Right atrium auricular region (tissue), 2 donors: ENCODE measurements around the gene DNAH10. TPM values are rescaled to one million over a fixed set of nuclear protein-coding genes. Genes with fewer than 3 reads are reported as not detected.

Source experiments
- DNase-seq: peaks from one replicate; pipeline ENCODE4 v3.0.0-alpha.2; 2019; ENCODE audit warnings: low spot score
- H3K27ac ChIP-seq, 2 donors: fragments of 200-600 bp; sonication (generic); 1 replicate in 1 of 2; 2 replicates in 1 of 2; pipeline ENCODE4 v1.5.1; 2016 to 2019
- H3K27me3 ChIP-seq, 2 donors: fragments of 200-600 bp; sonication (generic); one replicate each; pipeline versions ENCODE4 v1.5.1 to v1.6.0; 2017 to 2019
- H3K36me3 ChIP-seq: fragments of 200-600 bp; sonication (generic); one replicate; pipeline ENCODE4 v1.5.1; 2016
- H3K4me1 ChIP-seq, 2 donors: fragments of 200-600 bp; sonication (generic); one replicate each; pipeline versions ENCODE4 v1.5.1 to v1.6.0; 2017 to 2019
- H3K4me3 ChIP-seq, 2 donors: fragments of 200-600 bp; sonication (generic); 1 replicate in 1 of 2; 2 replicates in 1 of 2; pipeline ENCODE4 v1.5.1; 2017 to 2019; ENCODE audit warnings: mild to moderate bottlenecking in 1 of 2, moderate library complexity in 1 of 2
- H3K9me3 ChIP-seq, 2 donors: fragments of 200-600 bp; sonication (generic); one replicate each; pipeline ENCODE4 v1.5.1; 2019
- CTCF ChIP-seq, 2 donors: fragments of 200-600 bp; sonication (generic); IDR thresholded peaks; one replicate each; pipeline ENCODE4 v1.5.1; 2019; ENCODE audit warnings: antibody characterized with exemption in 2 of 2
- total RNA-seq, 2 donors: library from RNA; depleted of rRNA; stranded (reverse); fragments of >200 nt; gene quantifications; one replicate each; pipeline ENCODE4 v1.1.0, GENCODE V29; 2016

The DNAH10 gene
- total RNA-seq, 2 donors from 2014 or later: 0.11 TPM; not detected in 1

GRCh38 chr12:123733229-123733628 is 28.9 kb upstream of the DNAH10 start:
- Histone ChIP-seq H3K4me1 (no peaks in the 10 kb centered on the region), H3K27me3 (no peaks in the 10 kb centered on the region), H3K9me3 (no peaks in the 10 kb centered on the region), H3K27ac (no peak overlapping the region), H3K36me3 (peaks cover 57% of the 10 kb centered on the region), H3K4me3 (no peak overlapping the region)
- DNase-seq: no peak
- TF ChIP-seq CTCF (IDR thresholded peaks at IDR 0.05): no peak

GRCh38 chr12:123734268-123734667 is 27.8 kb upstream of the DNAH10 start:
- no peak for TF ChIP-seq CTCF (IDR thresholded peaks at IDR 0.05)
- Histone ChIP-seq H3K9me3 (no peaks in the 10 kb centered on the region), H3K36me3 (peaks cover 56% of the 10 kb centered on the region), H3K4me3 (no peak overlapping the region), H3K27ac (no peak overlapping the region), H3K27me3 (no peaks in the 10 kb centered on the region), H3K4me1 (no peaks in the 10 kb centered on the region)
- no peak for DNase-seq

GRCh38 chr12:123741937-123742572 is 20.0 kb upstream of the DNAH10 start:
- Histone ChIP-seq H3K27ac (no peak overlapping the region), H3K36me3 (peaks cover 58% of the 10 kb centered on the region), H3K27me3 (no peaks in the 10 kb centered on the region), H3K4me3 (no peak overlapping the region), H3K9me3 (no peaks in the 10 kb centered on the region), H3K4me1 (no peaks in the 10 kb centered on the region)
- TF ChIP-seq CTCF (IDR thresholded peaks at IDR 0.05): no peak
- no peak for DNase-seq

GRCh38 chr12:123743002-123743401 is 19.1 kb upstream of the DNAH10 start:
- DNase-seq: no peak
- Histone ChIP-seq H3K9me3 (no peaks in the 10 kb centered on the region), H3K4me3 (no peak overlapping the region), H3K27ac (no peak overlapping the region), H3K36me3 (peaks cover 49% of the 10 kb centered on the region), H3K27me3 (no peaks in the 10 kb centered on the region), H3K4me1 (no peaks in the 10 kb centered on the region)
- TF ChIP-seq CTCF (IDR thresholded peaks at IDR 0.05): no peak

GRCh38 chr12:123744836-123745235 is 17.3 kb upstream of the DNAH10 start:
- H3K4me3 ChIP-seq: no peak overlapping the region
- peaks cover 55% of the 10 kb centered on the region for H3K36me3 ChIP-seq
- no peak for TF ChIP-seq CTCF (IDR thresholded peaks at IDR 0.05)
- DNase-seq: no peak
- no peaks in the 10 kb centered on the region for H3K27me3 ChIP-seq
- H3K9me3 ChIP-seq: no peaks in the 10 kb centered on the region
- no peak overlapping the region for H3K27ac ChIP-seq
- H3K4me1 ChIP-seq: no peaks in the 10 kb centered on the region

- DNase-seq: no peak
- no peak overlapping the region for H3K4me3 ChIP-seq
- no peaks in the 10 kb centered on the region for H3K4me1 ChIP-seq
- no peak for TF ChIP-seq CTCF (IDR thresholded peaks at IDR 0.05)
- H3K9me3 ChIP-seq: no peaks in the 10 kb centered on the region
- H3K27me3 ChIP-seq: no peaks in the 10 kb centered on the region
- peaks cover 57% of the 10 kb centered on the region for H3K36me3 ChIP-seq
- H3K27ac ChIP-seq: no peak overlapping the region
Measured at GRCh38 chr12:123747309-123747708, 14.8 kb upstream of the DNAH10 start.
